Gastrocnemius medialis (tissue), 4 donors: ENCODE results near the gene ERICH3. TPM values are rescaled to one million over a fixed set of nuclear protein-coding genes. Genes with fewer than 3 reads are reported as not detected.

ENCODE experiments used
- ATAC-seq, 2 donors: fragments of 150-250 bp; one replicate each; pipeline ENCODE4 v1.9.1; 2016
- DNase-seq, 2 donors: peaks; one replicate each; pipeline ENCODE4 v3.0.0-alpha.2; 2019
- H3K27ac ChIP-seq, 4 donors: fragments of 200-600 bp; sonication (generic); 1 replicate in 1 of 4; 2 replicates in 3 of 4; pipeline ENCODE4 v1.5.1; 2016 to 2018; ENCODE audit warnings: mild to moderate bottlenecking in 2 of 4, moderate library complexity in 1 of 4
- H3K27me3 ChIP-seq, 3 donors: fragments of 200-600 bp; sonication (generic) in 2 of 3; 1 replicate in 1 of 3; 2 replicates in 2 of 3; pipeline versions ENCODE4 v1.5.1 to v1.6.0; 2016 to 2019; ENCODE audit warnings: mild to moderate bottlenecking in 1 of 3, moderate library complexity in 1 of 3
- H3K36me3 ChIP-seq, 2 donors: fragments of 200-600 bp; sonication (generic) in 1 of 2; one replicate each; pipeline ENCODE4 v1.5.1; 2017 to 2018
- H3K4me1 ChIP-seq, 2 donors: fragments of 200-600 bp; sonication (generic) in 1 of 2; one replicate each; pipeline ENCODE4 v1.5.1; 2016 to 2017; ENCODE audit warnings: mild to moderate bottlenecking in 2 of 2
- H3K4me3 ChIP-seq, 4 donors: fragments of 200-600 bp; sonication (generic) in 3 of 4; 1 replicate in 1 of 4; 2 replicates in 3 of 4; pipeline ENCODE4 v1.5.1; 2016 to 2019; ENCODE audit warnings: mild to moderate bottlenecking in 2 of 4
- H3K9me3 ChIP-seq, 3 donors: fragments of 200-600 bp; sonication (generic) in 2 of 3; 1 replicate in 1 of 3; 2 replicates in 2 of 3; pipeline ENCODE4 v1.5.1; 2016 to 2019
- POLR2A ChIP-seq, 2 donors: fragments of 450-650 bp; IDR thresholded peaks; one replicate each; pipeline ENCODE4 v1.6.1; 2017; ENCODE audit warnings: antibody characterized with exemption in 2 of 2, mild to moderate bottlenecking in 2 of 2, moderate library complexity in 2 of 2
- in situ Hi-C, 4 donors: fragments of 200-750 bp; cut with MboI; loops; one replicate each; pipeline versions ENCODE4 v1.15.0 to v1.8.0; 2017; ENCODE audit warnings: low sequenced_read_pairs in 4 of 4
- intact Hi-C: fragments of 100-400 bp; cut with DNase I; formaldehyde crosslinking; loops from one replicate; pipeline ENCODE4 v1.15.1; 2023; ENCODE audit warnings: low total_unique reads
- total RNA-seq, 4 donors: library from RNA; depleted of rRNA; stranded (reverse); fragments of >200 nt; gene quantifications; one replicate each; pipeline versions ENCODE4 v1.1.0 to v1.2.3, GENCODE V29; 2016
- TF ChIP-seq, protein P1 (sequence below), 5 experiments: fragments of 450-650 bp in 3 of 5; fragments of 200-600 bp in 2 of 5; sonication (generic) in 2 of 5; IDR thresholded peaks in 4 of 5; conservative IDR thresholded peaks in 1 of 5; 1 replicate in 4 of 5; 2 replicates in 1 of 5; pipeline ENCODE4 v1.5.1; 2016 to 2019; ENCODE audit warnings: antibody characterized with exemption in 5 of 5, mild to moderate bottlenecking in 3 of 5, moderate library complexity in 3 of 5

ERICH3 gene
- total RNA-seq, 4 donors from 2014 or later = not detected

DNA sequence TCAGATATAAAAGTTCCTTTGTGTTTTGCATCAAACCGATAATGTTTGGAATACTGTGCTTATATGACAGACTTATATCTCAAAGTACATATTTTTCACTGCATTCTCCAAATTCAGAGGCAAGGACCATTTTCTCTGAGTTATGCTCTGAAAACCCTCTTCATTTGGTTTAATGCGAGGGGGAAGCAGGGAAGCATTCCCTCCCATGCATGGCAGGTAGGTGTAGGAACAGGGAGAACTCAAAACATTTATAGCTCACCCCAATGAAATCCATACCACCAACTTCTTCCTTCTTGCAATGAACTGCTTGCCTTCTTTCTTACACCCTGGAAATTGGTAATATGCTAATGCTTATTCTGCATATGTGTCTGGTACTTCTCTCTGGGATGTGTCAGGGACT is 10.7 kb upstream of the ERICH3 start:
- in situ Hi-C loops = no loop called here
- no peak overlapping the region for H3K4me3 ChIP-seq
- TF ChIP-seq, protein P1, sequence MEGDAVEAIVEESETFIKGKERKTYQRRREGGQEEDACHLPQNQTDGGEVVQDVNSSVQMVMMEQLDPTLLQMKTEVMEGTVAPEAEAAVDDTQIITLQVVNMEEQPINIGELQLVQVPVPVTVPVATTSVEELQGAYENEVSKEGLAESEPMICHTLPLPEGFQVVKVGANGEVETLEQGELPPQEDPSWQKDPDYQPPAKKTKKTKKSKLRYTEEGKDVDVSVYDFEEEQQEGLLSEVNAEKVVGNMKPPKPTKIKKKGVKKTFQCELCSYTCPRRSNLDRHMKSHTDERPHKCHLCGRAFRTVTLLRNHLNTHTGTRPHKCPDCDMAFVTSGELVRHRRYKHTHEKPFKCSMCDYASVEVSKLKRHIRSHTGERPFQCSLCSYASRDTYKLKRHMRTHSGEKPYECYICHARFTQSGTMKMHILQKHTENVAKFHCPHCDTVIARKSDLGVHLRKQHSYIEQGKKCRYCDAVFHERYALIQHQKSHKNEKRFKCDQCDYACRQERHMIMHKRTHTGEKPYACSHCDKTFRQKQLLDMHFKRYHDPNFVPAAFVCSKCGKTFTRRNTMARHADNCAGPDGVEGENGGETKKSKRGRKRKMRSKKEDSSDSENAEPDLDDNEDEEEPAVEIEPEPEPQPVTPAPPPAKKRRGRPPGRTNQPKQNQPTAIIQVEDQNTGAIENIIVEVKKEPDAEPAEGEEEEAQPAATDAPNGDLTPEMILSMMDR (IDR thresholded peaks at IDR 0.05 in 4 of 5, conservative IDR thresholded peaks at IDR 0.05 in 1 of 5) = no peak
- no peak for TF ChIP-seq POLR2A (IDR thresholded peaks at IDR 0.05)
- DNase-seq (no peak), ATAC-seq (no peak)
- no peaks in the 10 kb centered on the region for H3K4me1 ChIP-seq
- no peaks in the 10 kb centered on the region for H3K36me3 ChIP-seq
- H3K27me3 ChIP-seq = no peaks in the 10 kb centered on the region
- H3K27ac ChIP-seq = no peak overlapping the region
- intact Hi-C loops = no loop called here
- no peaks in the 10 kb centered on the region for H3K9me3 ChIP-seq

DNA sequence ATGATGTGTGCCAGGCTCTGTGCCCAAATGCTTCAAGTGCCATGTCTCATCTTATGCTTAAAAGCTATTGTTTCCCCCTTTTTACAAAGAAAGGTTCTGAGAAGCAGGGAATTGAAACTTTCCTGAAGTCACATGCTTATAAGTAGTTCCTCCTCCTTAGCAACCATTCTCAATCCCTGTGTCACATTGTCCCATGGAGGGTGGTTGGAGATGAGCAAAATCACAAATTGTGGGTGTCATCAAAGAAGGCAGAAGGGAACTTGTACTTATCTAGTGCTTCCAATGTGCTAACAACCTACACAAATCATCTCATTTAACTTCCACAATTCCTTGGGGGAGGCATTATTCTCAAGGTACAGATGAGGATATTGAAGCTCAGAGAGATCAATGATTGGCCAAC is 10.1 kb upstream of the ERICH3 start:
- no peaks in the 10 kb centered on the region for H3K36me3 ChIP-seq
- H3K4me1 ChIP-seq = no peaks in the 10 kb centered on the region
- no peak overlapping the region for H3K27ac ChIP-seq
- TF ChIP-seq POLR2A (IDR thresholded peaks at IDR 0.05) = no peak
- TF ChIP-seq, protein P1 (IDR thresholded peaks at IDR 0.05 in 4 of 5, conservative IDR thresholded peaks at IDR 0.05 in 1 of 5) = no peak
- no peaks in the 10 kb centered on the region for H3K9me3 ChIP-seq
- in situ Hi-C loops = no loop called here
- ATAC-seq (no peak), DNase-seq (no peak)
- H3K27me3 ChIP-seq = no peaks in the 10 kb centered on the region
- intact Hi-C loops = no loop called here
- no peak overlapping the region for H3K4me3 ChIP-seq

DNA sequence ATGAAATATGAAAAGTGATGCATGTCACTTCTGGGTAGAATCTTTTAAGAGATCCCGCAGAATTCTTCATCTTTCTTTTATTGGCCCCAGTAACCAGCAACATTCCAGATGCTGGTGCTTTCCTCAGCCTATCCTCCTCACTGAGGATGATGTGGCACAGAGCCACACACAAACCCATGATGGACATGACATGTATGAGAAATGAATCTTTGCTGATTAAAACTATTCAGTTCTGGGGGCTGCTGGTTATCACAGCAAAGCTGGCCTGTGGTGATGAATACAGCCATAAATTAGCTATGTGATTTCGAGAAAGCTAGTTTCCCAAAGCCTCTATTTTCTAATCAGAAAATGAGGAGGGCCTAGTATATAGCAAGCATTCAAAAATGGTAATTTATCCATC is 8.3 kb upstream of the ERICH3 start:
- Histone ChIP-seq H3K27ac (no peak overlapping the region), H3K4me1 (no peaks in the 10 kb centered on the region), H3K36me3 (no peaks in the 10 kb centered on the region), H3K27me3 (no peaks in the 10 kb centered on the region), H3K9me3 (no peaks in the 10 kb centered on the region), H3K4me3 (no peak overlapping the region)
- intact Hi-C loops (no loop called here), in situ Hi-C loops (no loop called here)
- ATAC-seq (no peak), DNase-seq (no peak)
- TF ChIP-seq POLR2A (IDR thresholded peaks at IDR 0.05) = no peak
- TF ChIP-seq, protein P1 (IDR thresholded peaks at IDR 0.05 in 4 of 5, conservative IDR thresholded peaks at IDR 0.05 in 1 of 5) = no peak

DNA sequence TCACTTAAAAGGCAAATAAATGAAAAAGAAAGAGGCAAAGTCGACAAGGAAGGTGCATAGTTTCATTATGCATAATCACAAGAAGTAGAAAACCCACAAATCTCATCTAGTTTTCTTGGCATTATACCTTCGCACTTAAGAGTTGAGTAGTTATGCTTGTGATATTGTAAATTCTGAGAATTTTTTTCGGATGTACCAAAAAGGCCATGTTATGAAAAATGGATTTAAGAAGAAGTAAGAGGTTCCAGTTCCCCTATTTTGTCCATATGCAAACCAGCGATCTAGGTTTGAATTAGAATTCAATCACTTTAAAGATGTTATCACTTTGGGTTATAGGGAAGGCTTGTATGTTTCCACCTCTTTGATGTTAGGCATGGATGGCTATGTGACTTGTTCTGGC is 7.9 kb upstream of the ERICH3 start:
- no peaks in the 10 kb centered on the region for H3K36me3 ChIP-seq
- ATAC-seq = no peak
- intact Hi-C loops (no loop called here), in situ Hi-C loops (no loop called here)
- TF ChIP-seq, protein P1 (IDR thresholded peaks at IDR 0.05 in 4 of 5, conservative IDR thresholded peaks at IDR 0.05 in 1 of 5) = no peak
- TF ChIP-seq POLR2A (IDR thresholded peaks at IDR 0.05) = no peak
- no peaks in the 10 kb centered on the region for H3K4me1 ChIP-seq
- H3K9me3 ChIP-seq = no peaks in the 10 kb centered on the region
- DNase-seq = no peak
- H3K27me3 ChIP-seq = no peaks in the 10 kb centered on the region
- no peak overlapping the region for H3K27ac ChIP-seq
- no peak overlapping the region for H3K4me3 ChIP-seq

DNA sequence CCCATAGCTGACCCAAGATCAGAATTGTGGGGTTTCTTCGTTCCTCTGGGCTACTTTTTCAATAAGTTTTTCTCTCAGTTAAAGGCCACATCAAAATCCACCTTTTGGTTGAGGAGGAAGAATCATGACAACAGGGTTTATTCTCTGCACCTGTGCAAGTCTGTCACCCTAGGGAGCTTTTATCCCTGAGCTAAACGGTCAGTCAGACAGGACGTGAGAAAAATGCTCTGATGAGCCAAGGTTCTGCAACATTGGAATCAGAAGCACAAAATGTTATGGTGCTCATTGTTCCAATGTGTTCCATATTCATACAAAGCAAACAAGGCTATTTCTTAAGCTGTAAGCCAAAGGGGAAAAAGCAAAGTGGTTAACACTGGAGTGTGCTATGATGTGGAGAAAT is 7.4 kb upstream of the ERICH3 start:
- intact Hi-C loops = no loop called here
- Histone ChIP-seq H3K36me3 (no peaks in the 10 kb centered on the region), H3K27me3 (no peaks in the 10 kb centered on the region), H3K4me1 (no peaks in the 10 kb centered on the region), H3K4me3 (no peak overlapping the region), H3K9me3 (no peaks in the 10 kb centered on the region), H3K27ac (no peak overlapping the region)
- no peak for DNase-seq
- ATAC-seq = no peak
- TF ChIP-seq POLR2A (IDR thresholded peaks at IDR 0.05) = no peak
- TF ChIP-seq, protein P1 (IDR thresholded peaks at IDR 0.05 in 4 of 5, conservative IDR thresholded peaks at IDR 0.05 in 1 of 5) = no peak
- in situ Hi-C loops = no loop called here
